Central memory CD8-positive, alpha-beta T cell (primary cell): ENCODE measurements around the gene ROGDI.

Experiments
- ATAC-seq: fragments of 150-1000 bp; cut with Tn5 transposase; replicated peaks from 2 replicates; pipeline ENCODE4 v1.10.0; 2022; ENCODE audit warnings: mild to moderate bottlenecking, moderate FRiP score, moderate number of reproducible peaks; ENCODE audit not compliant: poor library complexity, severe bottlenecking; ENCODE audit errors: extremely low read depth
- DNase-seq, 2 donors: peaks; one replicate each; pipeline ENCODE4 v3.0.0; 2021; ENCODE audit warnings: low spot score in 2 of 2
- H3K27ac Mint-ChIP-seq: one replicate; pipeline ENCODE4 v1.8.0; 2022; ENCODE audit warnings: low read depth, mild to moderate bottlenecking, moderate library complexity, mixed read lengths
- H3K27me3 Mint-ChIP-seq: one replicate; pipeline ENCODE4 v1.8.0; 2022; ENCODE audit warnings: mixed read lengths
- H3K36me3 Mint-ChIP-seq: one replicate; pipeline ENCODE4 v1.8.0; 2022; ENCODE audit warnings: mild to moderate bottlenecking, moderate library complexity, mixed read lengths; ENCODE audit not compliant: insufficient read depth
- H3K4me1 Mint-ChIP-seq: one replicate; pipeline ENCODE4 v1.8.0; 2022; ENCODE audit warnings: mixed read lengths
- H3K4me3 Mint-ChIP-seq: one replicate; pipeline ENCODE4 v1.8.0; 2022; ENCODE audit warnings: mild to moderate bottlenecking, moderate library complexity, mixed read lengths
- H3K9me3 Mint-ChIP-seq: one replicate; pipeline ENCODE4 v1.8.0; 2022; ENCODE audit warnings: mixed read lengths

Gene ROGDI

DNA sequence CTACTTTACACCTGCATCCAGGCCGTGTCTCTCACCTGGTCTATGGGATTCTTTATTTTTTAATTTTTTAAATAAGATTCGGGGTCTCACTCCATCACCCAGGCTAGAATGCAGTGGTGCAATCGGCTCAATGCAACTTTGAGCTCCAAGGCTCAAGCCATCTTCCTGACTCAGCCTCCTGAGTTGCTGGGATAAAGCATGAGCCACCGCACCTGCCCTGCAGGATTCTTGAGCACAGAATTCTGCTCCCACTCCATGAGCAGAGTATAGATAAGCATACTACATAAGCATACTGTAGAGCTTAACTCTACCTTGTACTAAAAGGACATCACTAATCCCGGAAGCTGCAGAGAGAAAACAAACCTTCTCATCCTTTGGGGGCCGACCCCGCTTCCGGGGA, 29.2 kb upstream of the ROGDI start:
- Mint-ChIP-seq H3K36me3 (peaks cover 60% of the 10 kb centered on the region), H3K27ac (peak overlapping the region; percentile 27), H3K4me3 (no peak overlapping the region), H3K27me3 (no peaks in the 10 kb centered on the region), H3K4me1 (peaks cover 11% of the 10 kb centered on the region), H3K9me3 (no peaks in the 10 kb centered on the region)
- DNase-seq (no peak), ATAC-seq (no peak)

- no peaks in the 10 kb centered on the region for H3K27me3 Mint-ChIP-seq
- DNase-seq, result no peak
- H3K27ac Mint-ChIP-seq, result peak overlapping the region; percentile 27
- ATAC-seq, result no peak
- H3K4me1 Mint-ChIP-seq, result peaks cover 11% of the 10 kb centered on the region
- H3K36me3 Mint-ChIP-seq, result peaks cover 61% of the 10 kb centered on the region
- H3K4me3 Mint-ChIP-seq, result no peak overlapping the region
- H3K9me3 Mint-ChIP-seq, result no peaks in the 10 kb centered on the region
Observed at GRCh38 chr16:4830408-4830807, 28.0 kb upstream of the ROGDI start.

GRCh38 chr16:4828567-4829321, 26.3 kb upstream of the ROGDI start:
- peaks cover 67% of the 10 kb centered on the region for H3K36me3 Mint-ChIP-seq
- peaks cover 19% of the 10 kb centered on the region for H3K4me1 Mint-ChIP-seq
- H3K27ac Mint-ChIP-seq, result no peak overlapping the region
- no peak overlapping the region for H3K4me3 Mint-ChIP-seq
- no peaks in the 10 kb centered on the region for H3K27me3 Mint-ChIP-seq
- DNase-seq (no peak), ATAC-seq (no peak)
- no peaks in the 10 kb centered on the region for H3K9me3 Mint-ChIP-seq

- DNase-seq, result no peak
- Mint-ChIP-seq H3K9me3 (no peaks in the 10 kb centered on the region), H3K36me3 (peaks cover 74% of the 10 kb centered on the region), H3K27ac (no peak overlapping the region), H3K27me3 (no peaks in the 10 kb centered on the region), H3K4me3 (no peak overlapping the region), H3K4me1 (peaks cover 19% of the 10 kb centered on the region)
- ATAC-seq, result no peak
Observed at GRCh38 chr16:4826980-4827379, 24.5 kb upstream of the ROGDI start.

DNA sequence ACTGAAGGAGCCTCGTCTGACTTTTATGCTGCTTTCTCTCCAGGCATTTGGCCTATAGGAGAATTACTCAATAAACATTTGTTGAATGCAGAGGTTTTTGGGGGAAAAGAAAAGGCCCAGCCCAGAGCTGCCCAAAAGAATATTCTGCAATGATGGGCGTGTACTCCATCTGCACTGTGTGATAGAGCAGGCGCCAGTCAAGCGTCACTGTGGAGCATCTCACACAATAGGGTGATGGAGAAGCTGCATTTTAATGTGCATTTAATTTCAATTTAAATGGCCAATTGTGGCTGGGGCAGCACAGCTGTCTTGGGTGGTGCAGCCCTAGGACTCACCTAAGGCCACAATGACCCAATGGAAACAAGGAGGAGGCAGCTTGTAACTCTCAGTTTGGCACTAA, 24.1 kb upstream of the ROGDI start:
- H3K27ac Mint-ChIP-seq, result no peak overlapping the region

GRCh38 chr16:4825196-4825595, 22.8 kb upstream of the ROGDI start:
- Mint-ChIP-seq H3K4me3 (no peak overlapping the region), H3K27ac (peak overlapping the region; percentile 36), H3K9me3 (no peaks in the 10 kb centered on the region), H3K27me3 (no peaks in the 10 kb centered on the region), H3K4me1 (peaks cover 8% of the 10 kb centered on the region), H3K36me3 (peaks cover 73% of the 10 kb centered on the region)
- DNase-seq (no peak), ATAC-seq (no peak)

More for the DNA sequence above, 24.1 kb upstream of the ROGDI start:
- Mint-ChIP-seq H3K9me3 (no peaks in the 10 kb centered on the region), H3K4me1 (peaks cover 19% of the 10 kb centered on the region), H3K36me3 (peaks cover 75% of the 10 kb centered on the region), H3K27me3 (no peaks in the 10 kb centered on the region), H3K4me3 (no peak overlapping the region)
- DNase-seq, result no peak
- ATAC-seq, result no peak

GRCh38 chr16:4820652-4821051, 18.2 kb upstream of the ROGDI start:
- DNase-seq (no peak), ATAC-seq (no peak)
- Mint-ChIP-seq H3K9me3 (no peaks in the 10 kb centered on the region), H3K27me3 (no peaks in the 10 kb centered on the region), H3K4me1 (peaks cover 13% of the 10 kb centered on the region), H3K4me3 (no peak overlapping the region), H3K27ac (no peak overlapping the region), H3K36me3 (peaks cover 63% of the 10 kb centered on the region)

DNA sequence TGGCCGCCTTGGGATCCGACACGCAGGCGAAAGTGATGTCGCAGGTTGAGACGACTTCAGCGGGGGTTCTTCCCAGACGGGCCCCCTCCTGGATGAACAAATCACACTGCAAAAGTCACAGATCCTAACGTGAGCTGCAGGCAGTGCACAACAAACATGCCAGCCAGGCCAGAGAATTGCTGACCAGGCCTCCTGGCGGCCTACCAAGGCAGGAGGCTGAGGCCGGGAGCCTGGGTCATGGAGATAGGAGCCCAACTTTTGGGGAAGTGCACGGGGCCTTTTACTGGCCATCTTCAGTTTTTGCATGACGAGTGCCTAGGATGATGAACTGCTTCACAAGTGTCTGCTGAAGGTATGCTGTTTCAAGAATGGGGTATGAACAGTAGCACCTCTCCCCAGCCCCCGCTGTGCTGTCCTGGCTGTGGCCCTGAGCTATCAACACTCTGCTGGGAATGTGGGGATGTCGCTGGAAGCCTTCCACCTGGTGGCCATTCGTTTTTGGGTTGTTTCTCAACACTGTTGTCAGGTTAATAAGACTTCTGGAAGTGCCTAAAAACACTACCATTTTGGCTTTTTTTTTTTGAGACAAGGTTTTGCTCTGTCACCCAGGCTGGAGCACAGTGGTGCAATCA, 12.2 kb upstream of the ROGDI start:
- H3K4me1 Mint-ChIP-seq, result peaks cover 4% of the 10 kb centered on the region
- H3K27ac Mint-ChIP-seq, result no peak overlapping the region
- H3K9me3 Mint-ChIP-seq, result no peaks in the 10 kb centered on the region
- ATAC-seq (no peak), DNase-seq (no peak)
- H3K36me3 Mint-ChIP-seq, result peaks cover 72% of the 10 kb centered on the region
- H3K4me3 Mint-ChIP-seq, result no peak overlapping the region
- H3K27me3 Mint-ChIP-seq, result no peaks in the 10 kb centered on the region

GRCh38 chr16:4814046-4814445, 11.6 kb upstream of the ROGDI start:
- ATAC-seq (no peak), DNase-seq (no peak)
- no peaks in the 10 kb centered on the region for H3K9me3 Mint-ChIP-seq
- H3K36me3 Mint-ChIP-seq, result peaks cover 73% of the 10 kb centered on the region
- no peak overlapping the region for H3K27ac Mint-ChIP-seq
- H3K27me3 Mint-ChIP-seq, result no peaks in the 10 kb centered on the region
- H3K4me3 Mint-ChIP-seq, result no peak overlapping the region
- peaks cover 4% of the 10 kb centered on the region for H3K4me1 Mint-ChIP-seq

- Mint-ChIP-seq H3K4me3 (no peak overlapping the region), H3K9me3 (no peaks in the 10 kb centered on the region), H3K27ac (no peak overlapping the region), H3K4me1 (no peaks in the 10 kb centered on the region), H3K36me3 (peaks cover 75% of the 10 kb centered on the region), H3K27me3 (no peaks in the 10 kb centered on the region)
- DNase-seq (no peak), ATAC-seq (no peak)
Observed at GRCh38 chr16:4813251-4814003, 11.0 kb upstream of the ROGDI start.

- DNase-seq (no peak), ATAC-seq (no peak)
- no peaks in the 10 kb centered on the region for H3K4me1 Mint-ChIP-seq
- peak overlapping the region; percentile 30 for H3K27ac Mint-ChIP-seq
- H3K9me3 Mint-ChIP-seq, result no peaks in the 10 kb centered on the region
- H3K36me3 Mint-ChIP-seq, result peaks cover 72% of the 10 kb centered on the region
- H3K27me3 Mint-ChIP-seq, result no peaks in the 10 kb centered on the region
- no peak overlapping the region for H3K4me3 Mint-ChIP-seq
Observed at GRCh38 chr16:4811773-4812172, 9.3 kb upstream of the ROGDI start.

DNA sequence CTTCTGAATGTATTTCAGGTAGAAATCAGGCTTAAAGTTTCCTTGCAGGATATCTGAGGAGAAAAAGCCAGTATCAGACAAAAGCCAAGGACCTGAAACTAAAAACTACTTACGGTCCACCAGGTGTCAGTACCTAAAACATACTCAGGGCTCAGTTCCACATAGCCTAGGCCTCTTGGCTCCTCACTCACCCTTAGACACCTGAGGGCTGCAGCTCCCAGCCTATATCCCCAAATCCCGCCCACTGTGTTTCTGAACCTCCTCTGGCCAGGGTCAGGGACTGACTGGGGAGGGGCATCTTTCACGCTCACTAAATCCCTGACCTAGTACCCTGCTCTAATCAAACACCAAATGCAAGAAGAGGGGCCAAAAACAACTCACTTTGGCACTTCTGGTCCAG, 8.8 kb upstream of the ROGDI start:
- H3K4me3 Mint-ChIP-seq, result no peak overlapping the region
- H3K9me3 Mint-ChIP-seq, result no peaks in the 10 kb centered on the region
- H3K27me3 Mint-ChIP-seq, result no peaks in the 10 kb centered on the region

DNA sequence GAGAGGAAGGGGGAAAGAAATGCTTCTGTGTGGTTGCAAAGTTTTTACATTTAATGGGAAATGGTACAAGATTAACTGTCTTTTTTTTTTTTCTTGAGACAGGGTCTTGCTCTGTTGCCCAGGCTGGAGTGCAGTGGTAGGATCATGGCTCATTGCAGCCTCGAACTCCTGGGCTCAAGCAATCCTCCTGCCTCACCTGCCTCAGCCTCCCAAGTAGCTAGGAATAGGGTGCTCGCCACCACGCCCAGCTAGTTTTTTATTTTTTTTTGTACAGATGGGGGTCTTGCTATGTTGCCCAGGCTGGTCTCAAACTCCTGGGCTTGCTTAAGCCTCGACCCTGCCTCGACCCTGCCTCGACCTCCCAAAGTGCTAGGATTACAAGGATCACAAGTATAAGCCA, 3.8 kb upstream of the ROGDI start:
- H3K27me3 Mint-ChIP-seq, result no peaks in the 10 kb centered on the region
- no peaks in the 10 kb centered on the region for H3K9me3 Mint-ChIP-seq
- H3K27ac Mint-ChIP-seq, result peak overlapping the region; percentile 17
- no peak overlapping the region for H3K4me3 Mint-ChIP-seq
- H3K4me1 Mint-ChIP-seq, result peaks cover 12% of the 10 kb centered on the region
- H3K36me3 Mint-ChIP-seq, result peaks cover 40% of the 10 kb centered on the region
- DNase-seq (no peak), ATAC-seq (no peak)

More for the DNA sequence above, 8.8 kb upstream of the ROGDI start:
- no peaks in the 10 kb centered on the region for H3K4me1 Mint-ChIP-seq
- no peak for ATAC-seq
- H3K27ac Mint-ChIP-seq, result peak overlapping the region; percentile 30
- peaks cover 72% of the 10 kb centered on the region for H3K36me3 Mint-ChIP-seq
- no peak for DNase-seq
